GM21717 (cell line): ENCODE data around the gene CD300H.
"Not testable (repeated sequence)": the region's sequence is repeated elsewhere in the genome, so short reads cannot be mapped to it uniquely, and the experiment has no call there.

Source experiments
- ATAC-seq: cut with Tn5 transposase; IDR thresholded peaks from one replicate; pipeline ENCODE4 v1.9.1; 2021; ENCODE audit warnings: mild to moderate bottlenecking, moderate library complexity; ENCODE audit not compliant: unreplicated experiment

Gene CD300H

DNA sequence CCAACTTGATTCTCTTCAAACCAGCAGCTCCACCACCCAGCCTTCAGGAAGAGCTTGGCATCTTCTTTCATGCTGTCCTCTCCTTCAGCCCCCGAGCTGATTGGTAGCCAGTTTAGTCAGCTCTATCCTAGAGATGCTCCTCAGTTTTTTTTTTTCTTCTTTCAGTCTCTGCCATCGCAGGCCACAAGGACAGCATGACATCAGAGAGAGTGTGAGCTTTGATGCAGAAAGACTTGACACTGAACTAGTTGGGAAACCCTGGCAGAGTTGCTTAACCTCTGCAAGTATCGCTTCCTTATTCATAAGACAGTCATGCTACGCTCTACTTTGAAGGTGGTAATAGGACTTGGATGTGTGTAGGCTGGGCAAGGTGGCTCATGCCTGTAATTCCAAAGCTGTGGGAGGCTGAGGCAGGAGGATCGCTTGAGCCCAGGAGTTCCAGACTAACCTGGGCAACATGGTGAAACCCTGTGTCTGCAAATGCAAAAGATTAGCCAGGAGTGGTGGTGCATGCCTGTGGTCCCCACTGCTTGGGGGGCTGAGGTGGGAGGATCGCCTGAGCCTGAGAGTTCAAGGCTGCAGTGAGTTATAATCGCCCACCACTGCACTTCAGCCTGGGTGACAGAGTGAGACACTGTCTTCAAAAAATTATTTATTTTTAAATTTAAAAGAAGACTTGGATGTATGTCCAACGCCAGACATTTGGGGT lies 38.7 kb downstream of the CD300H start:
- peak; percentile 86 for ATAC-seq

DNA sequence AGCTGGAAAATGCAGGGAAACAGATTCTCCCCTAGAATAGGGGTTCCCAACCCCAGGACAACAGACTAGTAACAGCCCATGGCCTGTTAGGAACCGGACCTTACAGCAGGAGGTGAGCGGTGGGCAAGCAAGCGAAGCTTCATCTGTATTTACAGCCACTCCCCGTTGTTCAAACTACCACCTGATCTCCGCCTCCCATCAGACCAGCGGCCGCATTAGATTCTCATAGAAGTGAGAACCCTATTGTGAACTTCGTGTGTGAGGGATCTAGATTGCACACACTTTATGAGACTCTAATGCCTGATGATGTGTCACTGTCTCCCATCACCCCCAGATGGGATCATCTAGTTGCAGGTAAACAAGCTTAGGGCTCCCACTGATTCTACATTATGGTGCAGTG lies 39.6 kb downstream of the CD300H start:
- no peak for ATAC-seq

DNA sequence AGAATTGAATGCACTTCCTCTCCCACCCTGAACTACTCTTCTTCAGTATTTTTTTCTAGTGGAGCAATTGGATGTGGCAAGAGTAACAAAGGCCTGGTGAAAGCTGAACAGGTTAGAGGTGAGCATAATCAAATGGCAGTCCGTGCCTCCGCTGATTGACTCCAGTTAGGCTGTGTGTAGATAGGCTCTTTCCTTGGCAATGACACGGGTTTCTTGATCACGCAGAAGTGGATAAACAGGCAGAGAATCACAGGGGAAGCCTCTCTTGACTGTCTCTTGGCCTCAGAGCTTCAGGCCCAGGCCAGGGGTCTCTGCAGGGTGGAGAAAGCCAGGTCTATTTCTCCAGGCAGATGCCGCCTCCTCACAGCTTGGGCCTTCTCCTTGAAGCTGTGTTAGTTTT lies 40.2 kb downstream of the CD300H start:
- ATAC-seq: no peak

DNA sequence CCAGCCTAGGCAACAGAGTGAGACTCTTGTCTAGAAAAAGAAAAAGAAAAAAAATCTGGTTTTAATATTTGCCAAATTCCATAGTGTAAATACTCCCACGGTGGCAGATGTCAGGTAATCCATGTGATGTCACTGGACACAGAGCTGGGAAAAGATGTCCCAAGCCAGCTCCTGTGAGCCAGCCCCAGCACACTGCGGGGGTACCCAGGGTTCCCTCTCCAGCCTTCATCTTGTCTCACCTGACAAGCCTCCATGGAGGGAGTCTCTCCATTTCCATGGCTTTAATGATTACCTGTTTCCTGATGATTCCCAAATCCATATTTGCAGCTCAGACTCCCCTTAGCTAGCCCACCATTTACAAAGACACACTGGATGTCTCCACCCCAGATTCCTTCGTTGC lies 40.6 kb downstream of the CD300H start:
- no peak for ATAC-seq

DNA sequence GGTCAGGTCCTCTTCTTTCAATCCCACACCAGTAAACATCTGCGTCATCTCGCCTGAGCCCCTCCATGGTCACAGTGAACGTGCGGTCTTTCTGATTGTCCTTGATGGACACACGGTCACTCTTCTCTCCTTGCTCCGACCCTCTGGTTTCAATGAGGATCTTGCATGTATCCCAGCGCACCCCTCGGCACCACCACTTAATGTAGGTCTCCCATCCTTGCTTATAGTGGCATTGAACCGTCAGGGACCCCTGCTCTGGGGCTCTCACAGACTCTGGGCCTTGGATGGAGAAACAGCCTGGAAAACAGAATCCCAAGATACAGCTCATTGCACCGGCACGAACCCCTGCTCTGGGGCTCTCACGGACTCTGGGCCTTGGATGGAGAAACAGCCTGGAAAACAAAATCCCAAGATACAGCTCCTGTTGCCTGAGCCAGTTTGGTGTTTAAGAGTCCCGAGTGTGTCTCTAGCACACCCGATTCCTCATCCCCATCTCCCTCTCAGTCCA lies 41.5 kb downstream of the CD300H start:
- no peak for ATAC-seq

DNA sequence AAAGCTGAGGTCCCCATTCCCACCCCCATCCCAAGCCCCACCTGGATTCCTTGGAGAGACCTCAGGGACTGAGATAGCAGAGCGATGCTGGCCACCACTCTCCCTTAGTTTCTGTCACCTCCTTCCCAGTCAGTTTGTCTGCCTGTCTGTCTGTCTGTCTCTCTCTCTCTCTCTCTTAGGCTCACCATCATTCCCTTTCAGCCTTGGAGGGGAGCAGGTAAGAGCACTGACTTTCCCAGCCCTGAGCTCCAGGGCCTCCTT lies 41.9 kb downstream of the CD300H start:
- no peak for ATAC-seq

DNA sequence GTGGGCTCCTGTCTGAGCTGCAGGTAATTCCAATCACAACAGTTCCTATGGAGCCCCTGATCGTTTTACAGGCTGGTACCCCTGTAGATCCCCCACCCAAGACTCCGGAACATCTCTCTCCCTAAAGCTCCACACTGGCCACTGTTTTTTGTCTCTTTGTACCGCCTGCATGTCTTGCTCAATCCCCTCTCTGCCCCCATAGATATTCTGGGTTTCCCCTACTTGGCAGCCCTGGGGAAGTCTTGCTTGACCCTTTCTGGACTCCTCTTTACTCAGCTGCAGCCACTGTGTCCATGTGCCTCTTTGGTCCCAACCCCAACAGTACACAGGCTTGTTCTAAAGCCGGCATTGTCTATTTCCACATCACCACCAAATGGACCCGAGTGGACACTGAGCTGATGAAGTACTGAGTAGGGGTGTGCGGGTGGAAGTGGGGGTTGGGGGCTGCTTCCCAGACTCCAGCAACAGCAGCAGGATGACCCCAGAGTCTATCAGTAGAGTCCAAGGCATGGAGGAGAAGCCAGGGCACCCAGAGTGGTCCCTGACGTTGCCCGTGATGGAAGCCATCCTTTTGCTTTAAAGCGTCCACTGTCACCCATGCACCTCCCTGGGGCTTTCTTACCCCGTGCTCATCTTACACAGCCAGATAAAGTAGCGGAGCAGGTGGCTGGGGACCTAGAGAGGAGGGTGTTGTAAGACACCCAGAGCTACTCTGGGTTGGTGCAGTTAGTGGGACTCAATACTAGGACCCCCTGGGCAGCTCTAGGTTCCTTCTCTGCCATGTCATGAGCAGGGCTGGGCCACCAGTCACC lies 42.5 kb downstream of the CD300H start:
- no peak for ATAC-seq

DNA sequence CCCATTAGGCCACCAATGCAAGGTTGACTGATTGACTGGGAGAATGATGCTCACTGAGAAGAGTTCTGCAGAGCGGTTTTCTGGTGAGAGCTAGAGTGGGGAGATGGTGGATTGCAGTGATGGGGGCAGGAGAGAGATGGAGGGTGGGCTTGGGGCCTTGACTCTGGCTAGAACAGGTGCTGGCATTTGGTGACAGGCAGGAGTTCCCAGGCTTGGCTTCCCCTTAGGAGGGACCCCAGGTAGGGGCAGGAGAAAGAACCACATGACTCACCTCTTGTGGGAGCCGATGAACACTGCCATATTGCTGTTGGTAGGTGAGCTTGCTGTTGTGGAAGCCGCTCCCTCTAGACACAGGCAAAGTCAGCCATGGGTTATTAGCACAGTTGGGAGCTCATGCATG lies 44.0 kb downstream of the CD300H start:
- no peak for ATAC-seq

DNA sequence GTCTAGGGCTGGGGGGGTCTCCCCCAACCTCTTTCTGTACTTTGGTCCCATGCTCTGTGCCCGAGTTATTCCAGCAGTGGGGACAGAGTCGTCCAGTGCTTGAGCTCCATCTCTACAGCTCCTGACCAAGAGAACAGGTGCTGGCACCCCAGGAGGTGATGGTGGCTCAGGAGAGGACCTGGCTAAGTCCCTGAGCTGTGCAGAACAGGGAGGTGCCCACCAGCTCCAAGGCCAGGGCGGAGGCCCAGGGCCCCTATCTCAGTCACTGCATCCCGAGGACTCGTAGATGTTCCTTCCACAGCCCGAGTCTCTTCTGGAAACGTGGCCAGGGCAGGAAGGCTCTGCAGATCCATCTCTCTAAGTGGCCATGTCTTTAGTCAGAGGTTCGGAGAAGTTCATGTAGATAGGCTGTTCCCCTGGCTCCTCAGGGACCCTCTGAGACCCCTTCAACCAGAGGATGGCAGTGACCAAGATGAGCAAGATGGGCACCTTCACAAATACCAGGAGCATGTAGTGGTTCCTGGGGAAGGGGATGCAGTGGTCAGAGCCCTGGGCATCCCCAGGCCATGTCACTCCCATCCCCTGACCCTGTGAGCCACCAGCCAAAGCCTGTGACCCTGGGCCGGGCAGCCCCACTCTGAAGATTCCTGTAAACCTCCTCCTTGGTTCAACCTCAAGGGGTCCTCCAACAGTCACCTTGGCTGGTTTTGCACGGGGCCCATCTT lies 44.8 kb downstream of the CD300H start:
- no peak for ATAC-seq

DNA sequence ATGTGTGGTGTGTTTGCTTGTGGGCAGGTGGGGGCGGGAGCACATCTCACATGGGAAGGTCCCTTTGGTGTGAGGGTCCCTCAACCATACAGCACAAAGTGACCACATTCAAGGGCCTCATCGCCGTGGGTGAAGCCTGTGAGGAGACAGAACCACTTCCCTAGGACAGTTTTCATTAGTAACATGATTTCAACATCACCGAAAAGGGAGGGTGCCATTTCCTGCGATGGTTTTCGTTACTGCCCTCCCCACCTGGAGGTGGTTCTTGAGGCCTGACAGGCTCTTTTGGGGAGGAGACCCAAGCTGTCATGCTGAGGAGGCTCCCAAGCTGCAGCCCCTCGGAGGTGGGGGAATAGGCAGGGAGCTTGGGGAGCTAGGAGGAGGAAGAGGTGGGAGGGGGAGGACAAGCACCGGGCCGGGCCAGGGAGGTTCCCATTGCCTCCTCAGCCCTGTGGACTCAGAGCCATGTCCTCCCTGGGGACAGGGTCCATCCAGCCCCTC lies 45.6 kb downstream of the CD300H start:
- ATAC-seq: no peak

DNA sequence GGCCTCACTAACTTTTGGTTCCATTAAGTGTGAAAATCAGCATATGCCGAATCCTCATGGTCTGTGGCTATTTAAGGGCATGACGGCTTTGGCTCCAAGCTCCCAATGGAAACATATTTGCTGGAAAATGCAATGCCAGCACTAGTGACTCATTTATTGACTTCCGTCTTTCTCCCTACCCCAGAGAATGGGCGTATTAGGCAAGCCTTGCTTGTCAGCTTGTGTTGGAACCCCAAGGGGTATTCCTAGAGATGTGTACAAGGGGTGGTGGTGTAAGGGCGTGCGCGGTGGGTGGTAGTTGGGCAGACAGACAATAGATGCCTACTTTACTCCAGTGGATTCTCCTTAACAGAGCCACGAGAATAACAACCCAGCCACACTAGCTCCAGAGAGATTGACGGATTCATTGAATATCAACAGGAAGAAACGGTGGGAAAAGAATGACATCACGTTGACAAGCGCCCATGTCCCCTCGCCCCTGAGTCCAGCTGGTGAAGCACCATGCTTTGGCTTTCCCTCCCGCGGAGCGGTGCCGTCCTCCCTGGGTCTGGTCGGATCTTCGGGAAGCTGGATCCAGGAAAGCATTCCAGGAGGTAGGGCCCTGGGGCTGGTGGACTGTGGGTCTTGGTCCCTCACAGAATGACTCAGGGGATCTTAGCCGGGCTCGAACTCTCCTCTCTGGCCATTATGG lies 46.4 kb downstream of the CD300H start:
- ATAC-seq: no peak

DNA sequence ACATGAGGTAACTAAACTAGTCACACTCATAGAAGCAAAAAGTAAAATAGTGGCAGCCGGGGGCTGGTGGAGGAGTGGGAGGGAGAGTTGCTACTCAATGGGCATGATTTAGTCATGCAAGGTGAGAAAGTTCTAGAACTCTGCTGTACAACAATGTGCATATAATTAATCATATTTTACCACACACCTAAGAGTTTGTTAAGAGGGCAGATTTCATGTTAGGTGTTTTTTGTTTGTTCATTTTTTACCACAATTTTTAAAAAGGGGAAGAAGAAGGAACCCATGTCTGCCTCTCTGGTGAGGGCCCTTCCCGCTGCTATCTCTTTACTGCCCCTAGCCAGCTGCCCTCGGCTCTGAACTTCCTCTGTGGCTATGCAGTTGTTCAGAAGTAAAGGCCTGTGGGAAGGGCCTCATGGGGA lies 47.3 kb downstream of the CD300H start:
- ATAC-seq: no peak

DNA sequence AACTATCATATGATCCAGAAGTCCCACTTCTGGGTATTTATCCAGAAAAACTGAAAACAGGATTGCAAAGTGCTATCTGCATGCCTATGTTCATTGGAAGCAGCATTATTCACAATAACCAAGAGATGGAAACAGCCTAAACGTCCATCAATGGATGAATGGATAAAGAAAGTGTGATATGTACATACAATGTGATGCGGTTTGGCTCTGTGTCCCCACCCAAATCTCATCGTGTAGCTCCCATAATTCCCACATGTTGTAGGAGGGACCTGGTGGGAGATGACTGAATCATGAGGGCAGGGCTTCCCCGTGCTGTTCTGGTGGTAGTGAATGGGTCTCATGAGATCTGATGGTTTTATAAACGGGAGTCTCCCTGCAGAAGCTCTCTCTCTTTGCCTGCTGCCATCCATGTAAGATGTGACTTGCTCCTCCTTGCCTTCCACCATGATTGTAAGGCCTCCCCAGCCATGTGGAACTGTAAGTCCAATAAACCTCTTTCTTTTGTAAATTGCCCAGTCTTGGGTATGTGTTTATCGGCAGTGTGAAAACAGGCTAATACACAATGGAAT lies 48.8 kb downstream of the CD300H start:
- not testable (repeated sequence) for ATAC-seq

DNA sequence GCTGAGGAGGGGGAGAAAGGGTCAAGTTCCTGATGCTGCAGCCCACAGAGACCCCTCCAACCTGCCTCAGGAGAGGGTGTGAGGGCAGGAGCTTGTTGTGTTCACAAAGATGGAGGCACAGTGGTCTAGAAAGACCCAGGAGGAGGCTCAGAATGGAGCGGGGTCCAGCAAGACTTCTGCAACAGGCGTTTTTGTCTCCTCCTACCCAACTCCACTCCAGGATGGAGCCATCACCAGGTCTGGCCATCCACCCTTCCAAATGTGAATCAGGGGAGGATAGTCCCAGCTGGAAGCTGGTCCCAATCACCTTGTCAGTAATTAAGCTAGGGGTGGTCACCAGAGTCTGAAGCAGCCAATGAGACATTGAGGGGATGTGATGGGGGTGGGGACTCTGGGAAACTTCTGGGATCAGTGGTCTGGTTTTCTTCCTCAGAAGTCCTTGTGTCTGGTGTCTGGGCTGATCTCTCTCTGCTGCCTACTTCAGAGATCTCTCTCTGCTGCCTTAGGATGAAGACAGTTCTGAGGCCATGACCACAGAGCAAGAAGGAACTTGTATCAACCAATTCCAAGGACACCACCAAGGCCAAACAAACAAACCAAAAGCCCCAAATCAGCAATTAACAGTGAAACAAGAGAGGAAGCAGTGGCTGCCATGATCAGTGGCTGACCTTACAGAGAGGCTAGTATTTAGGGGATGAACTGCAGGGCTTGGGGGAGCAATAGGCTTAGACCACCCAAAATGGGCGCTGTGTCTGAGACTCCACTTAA lies 50.6 kb downstream of the CD300H start:
- no peak for ATAC-seq

DNA sequence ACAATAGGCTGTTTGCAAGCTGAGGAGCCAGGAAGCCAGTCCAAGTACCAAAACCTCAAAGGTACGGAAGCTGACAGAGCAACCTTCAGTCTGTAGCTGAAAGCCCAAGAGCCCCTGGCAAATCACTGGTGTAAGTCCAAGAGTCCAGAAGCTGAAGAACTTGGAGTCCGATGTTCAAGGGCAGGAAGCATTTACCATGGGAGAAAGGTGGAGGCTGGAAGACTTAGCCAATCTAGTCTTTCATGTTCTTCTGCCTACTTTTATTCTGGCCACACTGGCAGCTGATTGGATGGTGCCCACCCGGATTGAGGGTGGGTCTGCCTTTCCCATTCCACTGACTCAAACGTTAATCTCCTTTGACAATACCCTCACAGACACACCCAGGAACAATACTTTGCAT lies 51.4 kb downstream of the CD300H start:
- ATAC-seq: no peak

DNA sequence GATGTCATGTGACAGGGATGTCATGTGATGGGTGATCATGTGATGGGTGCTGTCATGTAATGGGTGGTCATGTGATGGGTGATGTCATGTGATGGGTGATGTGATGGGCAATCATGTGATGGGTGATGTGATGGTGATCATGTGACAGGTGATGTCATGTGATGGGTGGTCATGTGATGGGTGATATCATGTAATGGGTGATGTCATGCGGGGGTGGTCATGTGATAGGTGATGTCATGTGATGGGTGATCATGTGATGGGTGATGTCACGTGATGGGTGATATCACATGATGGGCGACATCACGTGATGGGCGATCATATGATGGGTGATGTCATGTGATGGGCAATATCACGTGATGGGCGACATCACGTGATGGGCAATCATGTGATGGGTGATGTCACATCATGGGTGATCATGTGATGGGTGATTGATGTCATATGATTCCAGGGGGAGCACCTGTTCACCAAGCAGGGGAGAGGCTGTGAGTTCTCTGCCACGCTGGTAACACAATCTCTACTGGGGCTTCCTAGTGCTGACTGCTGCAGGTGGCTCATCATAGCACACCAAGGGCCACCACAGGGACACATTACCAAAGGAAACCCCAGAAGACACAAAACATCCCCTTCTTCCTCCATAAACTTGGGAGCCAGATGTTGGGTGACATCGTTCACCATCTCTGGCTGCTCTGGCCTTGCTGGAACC lies 52.5 kb downstream of the CD300H start:
- ATAC-seq: no peak

DNA sequence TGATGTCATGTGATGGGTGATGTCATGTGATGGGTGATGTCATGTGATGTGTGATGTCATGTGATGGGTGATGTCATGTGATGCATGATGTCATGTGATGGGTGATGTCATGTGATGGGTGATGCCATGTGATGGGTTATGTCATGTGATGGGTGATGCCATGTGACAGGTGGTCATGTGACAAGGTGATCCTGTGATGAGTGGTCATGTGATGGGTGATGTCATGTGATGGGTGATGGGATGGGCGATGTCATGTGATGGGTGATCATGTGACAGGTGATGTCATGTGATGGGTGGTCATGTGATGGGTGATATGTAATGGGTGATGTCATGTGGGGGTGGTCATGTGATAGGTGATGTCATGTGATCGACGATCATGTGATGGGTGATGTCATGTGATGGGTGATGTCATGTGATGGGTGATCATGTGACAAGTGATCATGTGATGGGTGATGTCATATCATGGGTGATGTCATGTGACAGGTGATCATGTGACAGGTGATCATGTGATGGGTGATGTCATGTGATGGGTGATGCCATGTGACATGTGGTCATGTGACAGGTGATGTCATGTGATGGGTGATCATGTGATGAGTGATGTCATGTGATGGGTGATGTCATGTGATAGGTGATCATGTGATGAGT lies 53.2 kb downstream of the CD300H start:
- ATAC-seq: no peak

DNA sequence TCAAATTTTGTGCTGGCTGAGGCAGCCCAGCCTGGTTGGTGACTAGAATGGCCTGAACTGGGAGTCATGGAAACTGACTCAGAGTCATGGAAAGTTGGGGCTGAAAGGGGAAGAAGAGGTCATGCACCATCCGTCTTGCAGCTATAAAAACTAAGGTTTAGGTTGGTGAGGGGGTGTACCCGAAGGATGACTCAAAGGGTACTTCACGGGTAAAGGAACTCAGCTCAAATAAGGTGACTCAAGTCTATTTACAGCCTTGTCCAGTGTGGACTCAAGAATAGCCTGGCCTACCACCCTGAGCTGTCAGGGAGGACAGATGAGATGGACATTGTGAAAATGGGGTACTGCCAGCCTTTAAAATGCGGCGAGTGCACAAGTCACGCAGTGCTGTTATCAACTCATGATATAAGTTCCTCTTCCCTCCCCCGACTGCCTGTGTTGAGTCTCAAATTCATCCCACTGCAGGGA lies 54.7 kb downstream of the CD300H start:
- no peak for ATAC-seq

DNA sequence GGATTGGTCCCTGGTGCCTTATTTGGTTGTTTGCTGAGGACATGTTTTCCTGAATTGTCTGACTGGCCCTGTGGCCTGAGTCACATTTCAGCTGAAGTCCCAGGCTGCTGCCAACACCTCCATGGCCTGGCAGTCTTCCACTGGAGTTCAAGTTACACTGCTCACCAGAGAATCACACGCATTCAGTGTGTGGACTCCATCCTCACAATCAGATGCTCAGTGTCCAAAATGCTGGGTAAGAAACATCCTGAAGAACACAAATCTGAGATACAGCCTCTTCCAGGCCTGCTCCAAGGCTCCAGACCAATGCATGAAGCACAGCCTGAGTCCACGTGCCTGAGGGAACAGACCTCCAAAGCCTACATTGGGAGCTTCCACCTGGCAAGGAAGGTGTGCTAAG lies 55.3 kb downstream of the CD300H start:
- no peak for ATAC-seq
